DOHH2 (cell line): ENCODE measurements around the gene RABIF.

Experiments used
- H3F3A ChIP-seq: fragments of 200-600 bp; sonication (generic), shearing (Covaris generic); 2 replicates; pipeline ENCODE4 v1.6.0; 2016; ENCODE audit warnings: antibody characterized with exemption, mild to moderate bottlenecking; ENCODE audit not compliant: control insufficient read depth, insufficient read depth
- H3K27ac ChIP-seq: fragments of 200-600 bp; sonication (generic); 2 replicates; pipeline ENCODE4 v1.5.1; 2014; ENCODE audit warnings: low read depth, mild to moderate bottlenecking, low read length, moderate library complexity
- H3K27me3 ChIP-seq: fragments of 200-600 bp; sonication (generic); 2 replicates; pipeline ENCODE4 v1.6.1; 2014; ENCODE audit warnings: mild to moderate bottlenecking, low read length, mixed read lengths; ENCODE audit not compliant: control insufficient read depth
- H3K36me3 ChIP-seq: fragments of 200-600 bp; sonication (generic); 2 replicates; pipeline ENCODE4 v1.6.1; 2014; ENCODE audit warnings: mild to moderate bottlenecking, low read length, moderate library complexity, mixed read lengths; ENCODE audit not compliant: control insufficient read depth
- H3K4me1 ChIP-seq: fragments of 200-600 bp; sonication (generic); 2 replicates; pipeline ENCODE4 v1.6.1; 2014; ENCODE audit warnings: mild to moderate bottlenecking, low read length, mixed read lengths; ENCODE audit not compliant: control insufficient read depth
- H3K4me2 ChIP-seq: fragments of 200-600 bp; sonication (generic); 2 replicates; pipeline ENCODE4 v1.6.0; 2014; ENCODE audit warnings: mild to moderate bottlenecking, low read length, moderate library complexity
- H3K4me3 ChIP-seq: fragments of 200-600 bp; sonication (generic); 2 replicates; pipeline ENCODE4 v1.5.1; 2014; ENCODE audit warnings: mild to moderate bottlenecking, low read length, mixed read lengths
- H3K79me2 ChIP-seq: fragments of 200-600 bp; sonication (generic); 2 replicates; pipeline ENCODE4 v1.6.1; 2014; ENCODE audit warnings: mild to moderate bottlenecking, low read length, mixed read lengths; ENCODE audit not compliant: control insufficient read depth
- H3K9me2 ChIP-seq: fragments of 200-600 bp; sonication (generic); replicated peaks from 2 replicates; pipeline ENCODE4 v1.6.1; 2014; ENCODE audit warnings: mild to moderate bottlenecking, low read length, mixed read lengths; ENCODE audit not compliant: control insufficient read depth
- H3K9me3 ChIP-seq: fragments of 200-600 bp; sonication (generic); 2 replicates; pipeline ENCODE4 v1.6.1; 2014; ENCODE audit warnings: antibody characterized with exemption, low read length, mixed read lengths; ENCODE audit not compliant: control insufficient read depth, insufficient read depth
- H4K20me1 ChIP-seq: fragments of 200-600 bp; sonication (generic); 2 replicates; pipeline ENCODE4 v1.6.0; 2014; ENCODE audit warnings: low read depth, mild to moderate bottlenecking, antibody characterized with exemption, low read length, moderate library complexity; ENCODE audit not compliant: control insufficient read depth, insufficient read depth
- EZH2phosphoT487 ChIP-seq: fragments of 200-600 bp; sonication (generic); IDR thresholded peaks from 2 replicates; pipeline ENCODE4 v1.6.1; 2017; ENCODE audit warnings: borderline replicate concordance, mild to moderate bottlenecking, antibody characterized with exemption, low read length, moderate library complexity, mixed read lengths
- TF ChIP-seq, protein P1 (sequence below): fragments of 200-600 bp; sonication (generic); IDR thresholded peaks from one replicate; pipeline ENCODE4 v1.5.1; 2014; ENCODE audit warnings: antibody characterized with exemption, mild to moderate bottlenecking, low read depth, low read length; ENCODE audit not compliant: poor library complexity, severe bottlenecking

The RABIF gene

DNA sequence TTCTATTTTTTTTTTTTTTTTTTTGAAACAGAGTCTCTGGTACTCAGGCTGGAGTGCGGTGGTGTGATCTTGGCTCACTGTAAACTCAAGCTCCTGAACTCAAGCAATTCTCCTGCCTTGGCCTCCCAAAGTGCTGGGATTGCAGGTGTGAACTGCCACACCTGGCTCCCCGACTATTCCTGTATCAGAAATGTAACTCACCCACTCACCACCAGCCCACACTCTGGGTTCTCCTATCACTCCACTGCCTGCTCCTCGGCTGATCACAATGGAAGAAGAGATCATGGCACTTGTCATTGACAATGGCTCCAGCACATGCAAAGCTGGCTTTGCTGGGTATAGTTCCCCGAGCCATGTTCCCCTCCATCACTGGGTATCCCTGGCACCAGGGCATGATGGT, 15.9 kb downstream of the RABIF start:
- no peak overlapping the region for H3K27ac ChIP-seq
- peaks cover 3% of the 10 kb centered on the region; the same call in 1 of the 2 replicates for H3K27me3 ChIP-seq
- H4K20me1 ChIP-seq, result no peaks in the 10 kb centered on the region
- no peaks in the 10 kb centered on the region for H3K9me2 ChIP-seq
- H3K36me3 ChIP-seq, result no peaks in the 10 kb centered on the region
- TF ChIP-seq EZH2phosphoT487, result no peak
- TF ChIP-seq, protein P1, sequence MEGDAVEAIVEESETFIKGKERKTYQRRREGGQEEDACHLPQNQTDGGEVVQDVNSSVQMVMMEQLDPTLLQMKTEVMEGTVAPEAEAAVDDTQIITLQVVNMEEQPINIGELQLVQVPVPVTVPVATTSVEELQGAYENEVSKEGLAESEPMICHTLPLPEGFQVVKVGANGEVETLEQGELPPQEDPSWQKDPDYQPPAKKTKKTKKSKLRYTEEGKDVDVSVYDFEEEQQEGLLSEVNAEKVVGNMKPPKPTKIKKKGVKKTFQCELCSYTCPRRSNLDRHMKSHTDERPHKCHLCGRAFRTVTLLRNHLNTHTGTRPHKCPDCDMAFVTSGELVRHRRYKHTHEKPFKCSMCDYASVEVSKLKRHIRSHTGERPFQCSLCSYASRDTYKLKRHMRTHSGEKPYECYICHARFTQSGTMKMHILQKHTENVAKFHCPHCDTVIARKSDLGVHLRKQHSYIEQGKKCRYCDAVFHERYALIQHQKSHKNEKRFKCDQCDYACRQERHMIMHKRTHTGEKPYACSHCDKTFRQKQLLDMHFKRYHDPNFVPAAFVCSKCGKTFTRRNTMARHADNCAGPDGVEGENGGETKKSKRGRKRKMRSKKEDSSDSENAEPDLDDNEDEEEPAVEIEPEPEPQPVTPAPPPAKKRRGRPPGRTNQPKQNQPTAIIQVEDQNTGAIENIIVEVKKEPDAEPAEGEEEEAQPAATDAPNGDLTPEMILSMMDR, result no peak
- H3K4me1 ChIP-seq, result no peaks in the 10 kb centered on the region
- no peak overlapping the region for H3K4me2 ChIP-seq
- H3F3A ChIP-seq, result no peaks in the 10 kb centered on the region
- no peak overlapping the region for H3K4me3 ChIP-seq
- H3K79me2 ChIP-seq, result no peaks in the 10 kb centered on the region
- no peaks in the 10 kb centered on the region for H3K9me3 ChIP-seq

DNA sequence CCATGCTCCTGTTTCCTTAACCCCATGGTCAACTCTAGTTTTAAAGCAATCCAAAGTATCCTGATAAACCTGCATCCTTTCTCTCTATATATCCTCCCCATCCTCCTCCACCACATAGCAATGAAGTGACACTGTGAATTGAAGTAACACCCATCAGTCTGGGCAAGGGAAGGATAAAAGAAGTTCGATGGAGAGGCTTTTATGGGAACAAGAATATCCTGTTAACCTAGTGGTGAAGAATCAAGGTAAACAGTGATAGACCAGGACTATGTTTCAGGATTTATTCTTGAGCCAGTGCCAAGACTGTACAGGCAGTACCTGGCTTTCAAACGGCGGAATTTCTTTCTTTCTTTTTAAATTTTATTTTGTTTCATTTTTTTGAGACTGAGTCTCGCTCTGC, 17.6 kb downstream of the RABIF start:
- no peaks in the 10 kb centered on the region for H3K9me2 ChIP-seq
- H3K27me3 ChIP-seq, result peaks cover 3% of the 10 kb centered on the region; the same call in 1 of the 2 replicates
- no peaks in the 10 kb centered on the region for H4K20me1 ChIP-seq
- H3K79me2 ChIP-seq, result no peaks in the 10 kb centered on the region
- no peaks in the 10 kb centered on the region for H3K9me3 ChIP-seq
- H3K4me2 ChIP-seq, result no peak overlapping the region
- H3F3A ChIP-seq, result no peaks in the 10 kb centered on the region
- H3K4me1 ChIP-seq, result no peaks in the 10 kb centered on the region
- H3K4me3 ChIP-seq, result no peak overlapping the region
- TF ChIP-seq, protein P1, result no peak
- TF ChIP-seq EZH2phosphoT487, result no peak
- no peak overlapping the region for H3K27ac ChIP-seq
- H3K36me3 ChIP-seq, result no peaks in the 10 kb centered on the region

DNA sequence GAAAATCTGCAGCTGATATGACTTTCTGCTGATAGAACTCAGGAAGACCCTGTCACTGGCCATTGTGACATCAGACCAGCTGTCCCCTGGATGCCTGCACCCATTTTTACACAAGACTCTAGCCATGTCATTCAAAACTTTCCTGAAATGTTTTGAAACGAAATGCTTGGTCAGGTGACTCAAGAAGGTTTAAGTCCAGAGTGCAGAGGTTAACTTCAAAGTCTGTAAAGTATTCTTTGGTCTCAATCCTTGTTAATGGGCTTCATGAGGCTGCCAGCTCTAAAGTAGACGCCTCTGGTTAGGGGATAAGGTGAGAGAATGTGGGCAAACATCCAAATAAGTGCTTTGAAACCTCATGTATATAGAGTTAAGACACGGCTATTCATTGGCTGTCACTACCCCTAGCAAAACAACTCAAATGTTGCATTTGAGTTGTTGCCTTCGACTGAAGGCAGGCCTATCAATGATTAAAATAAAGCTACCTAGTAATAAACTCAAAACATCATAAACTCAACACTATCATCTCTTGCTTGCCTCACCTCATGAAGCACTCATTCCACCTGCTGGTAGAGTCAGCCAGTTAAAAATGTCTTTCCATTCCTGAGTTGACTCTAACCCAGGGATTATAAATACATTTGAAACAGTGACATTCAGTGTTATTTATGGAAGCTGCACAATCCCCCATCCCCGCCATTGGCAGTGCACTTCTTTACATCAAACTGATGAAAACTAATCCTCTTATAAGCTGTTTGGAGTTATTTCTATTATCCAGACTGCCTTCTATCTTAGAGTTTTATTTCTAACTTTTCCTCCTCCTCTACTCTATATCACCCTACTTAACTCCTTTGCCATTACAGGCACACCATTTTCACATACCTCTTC, 26.0 kb downstream of the RABIF start:
- TF ChIP-seq, protein P1, result no peak
- TF ChIP-seq EZH2phosphoT487, result no peak
- Histone ChIP-seq H3K79me2 (no peaks in the 10 kb centered on the region), H3K9me3 (no peaks in the 10 kb centered on the region), H3K9me2 (no peaks in the 10 kb centered on the region), H3F3A (no peaks in the 10 kb centered on the region), H3K4me3 (no peak overlapping the region), H3K4me1 (no peaks in the 10 kb centered on the region), H4K20me1 (no peaks in the 10 kb centered on the region), H3K4me2 (no peak overlapping the region), H3K27ac (no peak overlapping the region), H3K36me3 (no peaks in the 10 kb centered on the region), H3K27me3 (peaks cover 39% of the 10 kb centered on the region)
